SK-MEL-5 (cell line): ENCODE measurements around the gene ACOT11. TPM values are rescaled to one million over a fixed set of nuclear protein-coding genes. Genes with fewer than 3 reads are reported as not detected.
"Not testable (repeated sequence)": the region's sequence is repeated elsewhere in the genome, so short reads cannot be mapped to it uniquely, and the experiment has no call there.

ENCODE experiments used
- DNase-seq: peaks from one replicate; pipeline ENCODE4 v3.0.0-alpha.2; 2016; ENCODE audit warnings: low read depth, low spot score
- in situ Hi-C: cut with HindIII; loops from 2 replicates; pipeline ENCODE4 v1.10.0; 2016; ENCODE audit warnings: low sequenced_read_pairs, high pct_unique_total_duplicates, low pct_unique_long_range_greater_than_20kb
- total RNA-seq: library from RNA; depleted of rRNA; stranded (reverse); fragments of >200 nt; shearing (Covaris generic); gene quantifications from 2 replicates; pipeline ENCODE4 v1.2.3, GENCODE V29; 2014

ACOT11 gene
- total RNA-seq, 1 experiment from 2014 or later = 0.61 TPM

GRCh38 chr1:54611621-54612020 lies 63.6 kb downstream of the ACOT11 start:
- in situ Hi-C loops = no loop called here

GRCh38 chr1:54614024-54614423 lies 66.0 kb downstream of the ACOT11 start:
- DNase-seq = no peak
- in situ Hi-C loops = no loop called here

More at GRCh38 chr1:54611621-54612020, 63.6 kb downstream of the ACOT11 start:
- no peak for DNase-seq

- no peak for DNase-seq
- in situ Hi-C loops = no loop called here
These were observed 66.5 kb downstream of the ACOT11 start for GRCh38 chr1:54614563-54614962.

- in situ Hi-C loops = no loop called here
- DNase-seq = no peak
These were observed 67.7 kb downstream of the ACOT11 start for GRCh38 chr1:54615531-54616279.

GRCh38 chr1:54619749-54620148 lies 71.7 kb downstream of the ACOT11 start:
- DNase-seq = no peak
- in situ Hi-C loops = no loop called here

GRCh38 chr1:54623216-54624007 lies 75.4 kb downstream of the ACOT11 start, which contains the start of gene FAM151A:
FAM151A (minus strand) TSS chr1:54623525; CDS start chr1:54623395, 130 bp downstream.
- DNase-seq = no peak
- in situ Hi-C loops = no loop called here

GRCh38 chr1:54624466-54625464 lies 76.7 kb downstream of the ACOT11 start:
- in situ Hi-C loops = no loop called here
- no peak for DNase-seq

GRCh38 chr1:54627196-54627595 lies 79.2 kb downstream of the ACOT11 start:
- in situ Hi-C loops = no loop called here
- no peak for DNase-seq

- in situ Hi-C loops, DNase-seq: not testable (repeated sequence)
These were observed 87.8 kb downstream of the ACOT11 start for GRCh38 chr1:54635804-54636203.

GRCh38 chr1:54636461-54637446 lies 88.7 kb downstream of the ACOT11 start:
- in situ Hi-C loops, DNase-seq: not testable (repeated sequence)

- in situ Hi-C loops = no loop called here
- DNase-seq = no peak
These were observed 92.3 kb downstream of the ACOT11 start for GRCh38 chr1:54640361-54640760.

- in situ Hi-C loops = no loop called here
- DNase-seq = no peak
These were observed 93.1 kb downstream of the ACOT11 start, which contains the start of gene MROH7 for GRCh38 chr1:54640863-54641836. MROH7 (plus strand) TSS chr1:54641786; CDS start chr1:54652927, 11,141 bp downstream.

GRCh38 chr1:54643736-54644135 lies 95.7 kb downstream of the ACOT11 start:
- DNase-seq = no peak
- in situ Hi-C loops = no loop called here

- in situ Hi-C loops = no loop called here
- DNase-seq = no peak
These were observed 98.0 kb downstream of the ACOT11 start for GRCh38 chr1:54645806-54646676.
